ENCODE data around the gene EVX2.

Gene EVX2

GRCh38 chr2:176063958-176064357 is 19.8 kb downstream of the EVX2 start:
- no peaks in the 10 kb centered on the region for H3K9me3 ChIP-seq (ENCODE audit: insufficient read depth, low read depth, low read length)
- H3K27me3 ChIP-seq (ENCODE audit: insufficient read depth, low read length) = peaks cover 63% of the 10 kb centered on the region
- H3K4me3 ChIP-seq (ENCODE audit: low read length) = no peak overlapping the region
- H3K36me3 ChIP-seq (ENCODE audit: insufficient read depth, low read length) = no peaks in the 10 kb centered on the region
- WGBS = 72% methylated on average over 1 of the region's 2 CpGs
- H3K9ac ChIP-seq (ENCODE audit: low read depth, low read length) = no peak overlapping the region
- no peaks in the 10 kb centered on the region for H3K4me1 ChIP-seq (ENCODE audit: insufficient read depth, low read length)
- H3K27ac ChIP-seq (ENCODE audit: low read depth, low read length) = no peak overlapping the region

DNA sequence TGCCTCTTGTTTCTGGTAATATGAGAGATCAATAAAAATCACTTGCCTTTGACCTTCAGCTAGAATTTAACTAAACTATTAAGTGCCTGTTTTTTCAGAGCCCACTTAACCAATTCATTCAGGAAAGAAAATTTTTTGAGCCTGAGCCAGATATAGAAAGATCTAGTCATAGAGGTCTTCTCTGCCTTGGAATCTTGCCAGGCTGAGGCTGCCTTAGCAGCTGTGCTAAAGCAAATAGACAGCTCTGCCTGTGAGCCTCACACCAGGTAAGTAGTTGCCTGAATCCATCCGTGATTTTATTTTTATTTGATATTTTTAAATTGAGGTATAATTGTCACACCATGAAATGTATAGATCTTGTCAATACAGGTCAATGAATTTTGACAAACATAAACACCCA is 27.4 kb downstream of the EVX2 start:
- H3K9ac ChIP-seq (ENCODE audit: low read depth, low read length) = no peak overlapping the region
- no peaks in the 10 kb centered on the region; the same call in 1 of the 2 replicates for H3K4me1 ChIP-seq (ENCODE audit: insufficient read depth, low read length)
- no peak overlapping the region for H3K4me3 ChIP-seq (ENCODE audit: low read length)
- H3K36me3 ChIP-seq (ENCODE audit: insufficient read depth, low read length) = no peaks in the 10 kb centered on the region
- H3K9me3 ChIP-seq (ENCODE audit: insufficient read depth, low read depth, low read length) = no peaks in the 10 kb centered on the region
- H3K27ac ChIP-seq (ENCODE audit: low read depth, low read length) = no peak overlapping the region
- WGBS = no CpG with 5 or more reads among the region's 1 CpG
- peaks cover 4% of the 10 kb centered on the region; the same call in 1 of the 2 replicates for H3K27me3 ChIP-seq (ENCODE audit: insufficient read depth, low read length)

DNA sequence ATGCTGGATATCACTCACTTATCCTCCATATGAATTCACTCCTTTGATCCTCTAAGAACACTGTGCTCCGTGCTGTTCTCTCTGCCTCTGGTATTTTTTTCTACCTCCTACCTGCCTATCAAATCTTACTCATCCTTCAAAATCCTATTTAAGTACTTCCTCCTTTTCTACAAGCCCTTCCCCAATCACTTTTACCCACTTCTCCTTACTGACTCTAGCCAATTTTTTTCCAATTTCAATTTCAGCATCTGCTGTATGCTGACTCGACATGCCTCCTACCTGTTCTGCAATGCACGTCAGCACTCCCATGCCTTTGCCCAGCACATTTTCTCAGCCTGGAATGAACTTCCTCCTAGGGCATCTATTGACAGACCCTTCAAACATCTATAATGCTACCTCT is 44.4 kb downstream of the EVX2 start:
- Histone ChIP-seq H3K4me1 (ENCODE audit: insufficient read depth, low read length) (no peaks in the 10 kb centered on the region), H3K9me3 (ENCODE audit: insufficient read depth, low read depth, low read length) (no peaks in the 10 kb centered on the region), H3K27ac (ENCODE audit: low read depth, low read length) (no peak overlapping the region), H3K9ac (ENCODE audit: low read depth, low read length) (no peak overlapping the region), H3K36me3 (ENCODE audit: insufficient read depth, low read length) (no peaks in the 10 kb centered on the region), H3K27me3 (ENCODE audit: insufficient read depth, low read length) (no peaks in the 10 kb centered on the region), H3K4me3 (ENCODE audit: low read length) (no peak overlapping the region)
- 80% methylated on average over 3 of the region's 3 CpGs for WGBS

GRCh38 chr2:176038694-176039093 is 45.1 kb downstream of the EVX2 start:
- WGBS = 75% methylated on average over 1 of the region's 2 CpGs

GRCh38 chr2:176035013-176035691 is 48.6 kb downstream of the EVX2 start:
- no peak overlapping the region for H3K4me3 ChIP-seq (ENCODE audit: low read length)
- no peaks in the 10 kb centered on the region for H3K36me3 ChIP-seq (ENCODE audit: insufficient read depth, low read length)
- H3K27me3 ChIP-seq (ENCODE audit: insufficient read depth, low read length) = no peaks in the 10 kb centered on the region; the same call in 1 of the 2 replicates
- H3K27ac ChIP-seq (ENCODE audit: low read depth, low read length) = no peak overlapping the region
- 87% methylated on average over 6 of the region's 6 CpGs for WGBS
- H3K9me3 ChIP-seq (ENCODE audit: insufficient read depth, low read depth, low read length) = no peaks in the 10 kb centered on the region
- no peaks in the 10 kb centered on the region for H3K4me1 ChIP-seq (ENCODE audit: insufficient read depth, low read length)
- H3K9ac ChIP-seq (ENCODE audit: low read depth, low read length) = no peak overlapping the region

More at GRCh38 chr2:176038694-176039093, 45.1 kb downstream of the EVX2 start:
- H3K36me3 ChIP-seq (ENCODE audit: insufficient read depth, low read length) = no peaks in the 10 kb centered on the region
- H3K27me3 ChIP-seq (ENCODE audit: insufficient read depth, low read length) = no peaks in the 10 kb centered on the region
- H3K4me1 ChIP-seq (ENCODE audit: insufficient read depth, low read length) = no peaks in the 10 kb centered on the region
- no peak overlapping the region for H3K4me3 ChIP-seq (ENCODE audit: low read length)
- no peak overlapping the region for H3K9ac ChIP-seq (ENCODE audit: low read depth, low read length)
- no peaks in the 10 kb centered on the region for H3K9me3 ChIP-seq (ENCODE audit: insufficient read depth, low read depth, low read length)
- no peak overlapping the region for H3K27ac ChIP-seq (ENCODE audit: low read depth, low read length)

- Histone ChIP-seq H3K27ac (ENCODE audit: low read depth, low read length) (no peak overlapping the region), H3K9me3 (ENCODE audit: insufficient read depth, low read depth, low read length) (no peaks in the 10 kb centered on the region)
- WGBS = 100% methylated on average over 1 of the region's 2 CpGs
Measured at GRCh38 chr2:176027806-176028205, 56.0 kb downstream of the EVX2 start.

More at GRCh38 chr2:176027806-176028205, 56.0 kb downstream of the EVX2 start:
- Histone ChIP-seq H3K4me1 (ENCODE audit: insufficient read depth, low read length) (no peaks in the 10 kb centered on the region), H3K36me3 (ENCODE audit: insufficient read depth, low read length) (no peaks in the 10 kb centered on the region), H3K4me3 (ENCODE audit: low read length) (no peak overlapping the region), H3K9ac (ENCODE audit: low read depth, low read length) (no peak overlapping the region), H3K27me3 (ENCODE audit: insufficient read depth, low read length) (peaks cover 4% of the 10 kb centered on the region; the same call in 1 of the 2 replicates)

Measured in HUES64 (cell line).